NB4 (cell line): ENCODE results near the gene DNAH8.

ENCODE experiments used
- DNase-seq: peaks from one replicate; pipeline ENCODE4 v3.0.0; 2010; ENCODE audit warnings: low read depth
- H3K4me3 ChIP-seq: one replicate; pipeline ENCODE4 v1.5.1; 2011; ENCODE audit warnings: mild to moderate bottlenecking, low read depth, low read length, moderate library complexity
- CTCF ChIP-seq: IDR thresholded peaks from one replicate; pipeline ENCODE4 v1.5.1; 2012; ENCODE audit warnings: low read depth, low read length
- MAX ChIP-seq: IDR thresholded peaks from 2 replicates; pipeline ENCODE4 v1.6.1; 2011; ENCODE audit warnings: low read depth, low read length
- MYC ChIP-seq: IDR thresholded peaks from 2 replicates; pipeline ENCODE4 v1.6.1; 2011; ENCODE audit warnings: low read depth, low read length
- POLR2A ChIP-seq: IDR thresholded peaks from 2 replicates; pipeline ENCODE4 v1.6.1; 2011; ENCODE audit warnings: mild to moderate bottlenecking; ENCODE audit not compliant: insufficient read length; ENCODE audit errors: extremely low read depth

The DNAH8 gene

GRCh38 chr6:38702558-38703397 is 12.3 kb upstream of the DNAH8 start, which contains the start of gene GLO1:
GLO1 (minus strand) TSS chr6:38703145; CDS start chr6:38703054, 91 bp downstream.
- peak; percentile 99 for DNase-seq
- H3K4me3 ChIP-seq, result peak within 1 kb of the TSS; percentile 81
- TF ChIP-seq MAX (peak; percentile 57; the same call in 1 of the 2 replicates), POLR2A (peak; percentile 85), CTCF (no peak), MYC (no peak)

GRCh38 chr6:38703949-38704590 is 11.0 kb upstream of the DNAH8 start:
- no peak overlapping the region for H3K4me3 ChIP-seq
- TF ChIP-seq MYC (no peak), MAX (no peak), CTCF (no peak), POLR2A (no peak)
- DNase-seq, result no peak

- H3K4me3 ChIP-seq, result no peak overlapping the region
- TF ChIP-seq MYC (no peak), CTCF (no peak), POLR2A (no peak), MAX (no peak)
- DNase-seq, result no peak
These were observed 9.2 kb upstream of the DNAH8 start for GRCh38 chr6:38705924-38706323.

GRCh38 chr6:38708496-38708895 is 6.6 kb upstream of the DNAH8 start:
- TF ChIP-seq CTCF (no peak), MAX (no peak), MYC (no peak), POLR2A (no peak)

DNA sequence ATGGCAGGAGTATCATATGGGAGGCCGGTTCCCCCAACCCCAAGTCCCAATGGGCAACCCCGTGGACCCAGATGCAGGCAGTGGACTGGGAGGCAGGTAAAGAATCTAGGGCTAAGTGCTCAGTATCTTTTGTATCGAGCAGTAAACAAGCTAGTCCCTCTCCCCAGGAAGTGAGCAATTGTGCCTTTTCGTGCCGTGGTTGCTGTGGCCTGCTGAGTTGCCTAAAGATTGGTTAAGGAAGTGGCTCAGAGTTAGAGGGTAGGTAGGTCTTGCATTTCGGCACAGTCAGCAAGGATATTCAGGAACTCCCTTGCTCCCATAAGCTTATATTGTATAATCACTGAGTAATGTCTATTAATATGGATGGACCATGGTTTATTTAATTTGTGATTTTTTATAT is 1.3 kb upstream of the DNAH8 start:
- TF ChIP-seq POLR2A, result no peak
- TF ChIP-seq MAX, result no peak
- TF ChIP-seq CTCF, result no peak
- no peak for TF ChIP-seq MYC
- peak; percentile 83 for DNase-seq
- H3K4me3 ChIP-seq, result no peak overlapping the region

More at GRCh38 chr6:38708496-38708895, 6.6 kb upstream of the DNAH8 start:
- no peak overlapping the region for H3K4me3 ChIP-seq
- no peak for DNase-seq
